Liver (tissue), 9 donors: Measurements from ENCODE around the gene ITPK1. TPM values are rescaled to one million over a fixed set of nuclear protein-coding genes. Genes with fewer than 3 reads are reported as not detected.

ENCODE experiments used
- DNase-seq: peaks from one replicate; pipeline ENCODE4 v3.0.0-alpha.2; 2017; ENCODE audit warnings: low spot score
- H3K27ac ChIP-seq, 2 donors: one replicate each; pipeline ENCODE4 v1.7.0; 2013; ENCODE audit warnings: inconsistent platforms in 2 of 2, low read length in 2 of 2, control low read depth in 1 of 2, low read depth in 1 of 2, mild to moderate bottlenecking in 1 of 2
- H3K27me3 ChIP-seq, 4 donors: one replicate each; pipeline versions ENCODE4 v1.6.1 to v1.7.0; 2013; ENCODE audit warnings: low read length in 3 of 4, inconsistent platforms in 1 of 4, mild to moderate bottlenecking in 1 of 4, moderate library complexity in 1 of 4; ENCODE audit not compliant: control insufficient read depth in 4 of 4, insufficient read depth in 4 of 4
- H3K36me3 ChIP-seq, 4 donors: one replicate each; pipeline versions ENCODE4 v1.6.1 to v1.7.0; 2013; ENCODE audit warnings: low read length in 3 of 4, mild to moderate bottlenecking in 3 of 4, low read depth in 1 of 4, moderate library complexity in 1 of 4; ENCODE audit not compliant: control insufficient read depth in 4 of 4, insufficient read depth in 3 of 4
- H3K4me1 ChIP-seq, 4 donors: one replicate each; pipeline versions ENCODE4 v1.6.1 to v1.7.0; 2013; ENCODE audit warnings: low read length in 3 of 4, mild to moderate bottlenecking in 3 of 4, moderate library complexity in 1 of 4; ENCODE audit not compliant: control insufficient read depth in 4 of 4, insufficient read depth in 4 of 4
- H3K4me3 ChIP-seq, 3 donors: one replicate each; pipeline versions ENCODE4 v1.6.1 to v1.7.0; 2013; ENCODE audit warnings: low read length in 3 of 3, control low read depth in 1 of 3, low read depth in 1 of 3, mild to moderate bottlenecking in 1 of 3
- H3K9ac ChIP-seq, 2 donors: one replicate each; pipeline ENCODE4 v1.7.0; 2013; ENCODE audit warnings: low read length in 2 of 2, mild to moderate bottlenecking in 2 of 2, moderate library complexity in 2 of 2, control low read depth in 1 of 2, low read depth in 1 of 2
- H3K9me3 ChIP-seq, 4 donors: one replicate each; pipeline versions ENCODE4 v1.6.1 to v1.7.0; 2013; ENCODE audit warnings: low read length in 3 of 4; ENCODE audit not compliant: control insufficient read depth in 4 of 4
- EGR1 ChIP-seq, 2 donors: IDR thresholded peaks; 2 replicates each; pipeline ENCODE4 v1.6.1; 2016 to 2018; ENCODE audit warnings: antibody characterized with exemption in 2 of 2, low read depth in 2 of 2
- FOXA1 ChIP-seq: IDR thresholded peaks from 2 replicates; pipeline ENCODE4 v1.6.1; 2016; ENCODE audit warnings: antibody characterized with exemption
- FOXA2 ChIP-seq: IDR thresholded peaks from 2 replicates; pipeline ENCODE4 v1.6.1; 2016; ENCODE audit warnings: antibody characterized with exemption
- GABPA ChIP-seq, 2 donors: IDR thresholded peaks in 1 of 2; conservative IDR thresholded peaks in 1 of 2; 2 replicates each; pipeline ENCODE4 v1.6.1; 2016; ENCODE audit warnings: antibody characterized with exemption in 2 of 2, mild to moderate bottlenecking in 1 of 2, moderate library complexity in 1 of 2
- HNF4A ChIP-seq, 2 donors: conservative IDR thresholded peaks; 2 replicates each; pipeline ENCODE4 v1.6.1; 2016; ENCODE audit warnings: antibody characterized with exemption in 2 of 2, mild to moderate bottlenecking in 2 of 2
- HNF4G ChIP-seq: IDR thresholded peaks from 2 replicates; pipeline ENCODE4 v1.6.1; 2016; ENCODE audit warnings: antibody characterized with exemption
- JUND ChIP-seq, 2 donors: IDR thresholded peaks; 2 replicates each; pipeline ENCODE4 v1.6.1; 2016; ENCODE audit warnings: antibody characterized with exemption in 2 of 2
- NR2F2 ChIP-seq: IDR thresholded peaks from 2 replicates; pipeline ENCODE4 v1.6.1; 2016; ENCODE audit warnings: antibody characterized with exemption
- RAD21 ChIP-seq, 2 donors: IDR thresholded peaks; 2 replicates each; pipeline ENCODE4 v1.6.1; 2016; ENCODE audit warnings: antibody characterized with exemption in 2 of 2, mild to moderate bottlenecking in 2 of 2
- RXRA ChIP-seq, 2 donors: IDR thresholded peaks; 2 replicates each; pipeline ENCODE4 v1.6.1; 2017 to 2018; ENCODE audit warnings: antibody characterized with exemption in 2 of 2, mild to moderate bottlenecking in 1 of 2
- SP1 ChIP-seq: IDR thresholded peaks from 2 replicates; pipeline ENCODE4 v1.6.1; 2018; ENCODE audit warnings: antibody characterized with exemption, mild to moderate bottlenecking
- TAF1 ChIP-seq: conservative IDR thresholded peaks from 2 replicates; pipeline ENCODE4 v1.6.1; 2016; ENCODE audit warnings: antibody characterized with exemption, mild to moderate bottlenecking
- YY1 ChIP-seq: IDR thresholded peaks from 2 replicates; pipeline ENCODE4 v1.6.1; 2016; ENCODE audit warnings: antibody characterized with exemption, mild to moderate bottlenecking
- WGBS: extraction: QIAGEN DNeasy Blood & Tissue Kit; methylation state at CpG from one replicate; pipeline ENCODE4 v1.1.7; 2013; 5-methylcytosine and 5-hydroxymethylcytosine counted together
- polyA plus RNA-seq, 2 donors: library from polyadenylated mRNA; stranded (reverse) in 1 of 2; unstranded in 1 of 2; fragments of 200-250 nt in 1 of 2; fragments of >200 nt in 1 of 2; fragmentation: Nextera tagmentation in 1 of 2; extraction: Ambion mirVana in 1 of 2; gene quantifications; one replicate each; pipeline versions ENCODE4 v1.2.1 to v1.2.3, GENCODE V29; 2013 to 2015
- total RNA-seq, 2 donors: library from RNA; depleted of rRNA; stranded (reverse); fragments of >200 nt; gene quantifications; one replicate each; pipeline ENCODE4 v1.2.3, GENCODE V29; 2014
- TF ChIP-seq, protein P1 (sequence below): IDR thresholded peaks from 2 replicates; pipeline ENCODE4 v1.6.1; 2016; ENCODE audit warnings: antibody characterized with exemption
- TF ChIP-seq, protein P2 (sequence below): IDR thresholded peaks from 2 replicates; pipeline ENCODE4 v1.6.1; 2016; ENCODE audit warnings: antibody characterized with exemption, mild to moderate bottlenecking
- TF ChIP-seq, protein P3 (sequence below): IDR thresholded peaks from 2 replicates; pipeline ENCODE4 v1.6.1; 2016; ENCODE audit warnings: antibody characterized with exemption
- TF ChIP-seq, protein P4 (sequence below): IDR thresholded peaks from 2 replicates; pipeline ENCODE4 v1.6.1; 2016; ENCODE audit warnings: antibody characterized with exemption
- TF ChIP-seq, protein P5 (sequence below): fragments of 150-350 bp; IDR thresholded peaks from 2 replicates; pipeline ENCODE4 v1.5.1; 2017; ENCODE audit warnings: improper control_type of control experiment, low read depth, low read length; ENCODE audit not compliant: missing input control
- donor health status: healthy.
- donor health status: healthy.
- donor health status: healthy.
- donor health status: healthy.
- donor health status: healthy.

ITPK1 gene
- total and polyA plus RNA-seq, 4 donors = 9.0 to 41.2 (median 20.4) TPM

DNA sequence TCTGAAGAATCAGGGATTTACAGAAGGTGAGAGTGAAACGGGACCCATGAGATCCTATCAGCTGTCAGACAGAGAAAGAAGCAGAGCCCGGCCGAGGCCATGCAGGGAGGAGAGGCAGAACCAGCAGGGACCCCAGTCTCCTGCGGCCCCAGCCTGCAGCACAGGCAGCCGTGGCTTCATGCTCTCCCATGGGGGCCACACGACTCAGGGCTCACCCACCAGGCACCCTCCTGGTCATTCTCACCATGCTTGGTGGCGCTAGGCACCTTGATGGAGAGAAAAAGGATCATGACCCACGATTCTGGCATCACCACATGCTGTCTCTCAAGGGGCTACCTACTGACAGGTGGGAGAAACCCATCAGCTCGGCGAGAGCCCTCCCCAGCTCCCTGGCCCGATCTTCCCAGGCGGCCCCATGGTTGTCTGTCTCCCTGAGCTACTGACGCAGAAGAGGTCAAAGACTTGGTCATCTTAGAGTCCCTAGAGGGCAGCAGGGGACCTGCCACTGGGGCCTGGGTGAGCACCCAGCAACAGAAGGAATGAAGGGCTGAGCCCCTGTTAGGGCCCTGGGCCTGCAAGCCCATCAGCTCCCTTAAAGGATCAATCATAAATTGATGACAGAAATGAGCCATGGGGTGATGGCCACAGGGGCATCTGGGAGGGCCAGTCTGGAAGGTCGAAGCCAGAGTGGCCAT, 58.0 kb downstream of the ITPK1 start:
- Histone ChIP-seq H3K9me3 (no peaks in the 10 kb centered on the region), H3K4me1 (peaks cover 0 to 18% (median 6%) of the 10 kb centered on the region in 4 donors), H3K27ac (no peak overlapping the region), H3K36me3 (peaks cover 0 to 3% (median 0%) of the 10 kb centered on the region in 4 donors), H3K4me3 (no peak overlapping the region), H3K9ac (no peak overlapping the region), H3K27me3 (no peaks in the 10 kb centered on the region)
- DNase-seq = no peak
- WGBS = 96% methylated on average over 14 of the region's 14 CpGs
- TF ChIP-seq, protein P1, sequence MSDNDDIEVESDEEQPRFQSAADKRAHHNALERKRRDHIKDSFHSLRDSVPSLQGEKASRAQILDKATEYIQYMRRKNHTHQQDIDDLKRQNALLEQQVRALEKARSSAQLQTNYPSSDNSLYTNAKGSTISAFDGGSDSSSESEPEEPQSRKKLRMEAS = no peak
- TF ChIP-seq, protein P2, sequence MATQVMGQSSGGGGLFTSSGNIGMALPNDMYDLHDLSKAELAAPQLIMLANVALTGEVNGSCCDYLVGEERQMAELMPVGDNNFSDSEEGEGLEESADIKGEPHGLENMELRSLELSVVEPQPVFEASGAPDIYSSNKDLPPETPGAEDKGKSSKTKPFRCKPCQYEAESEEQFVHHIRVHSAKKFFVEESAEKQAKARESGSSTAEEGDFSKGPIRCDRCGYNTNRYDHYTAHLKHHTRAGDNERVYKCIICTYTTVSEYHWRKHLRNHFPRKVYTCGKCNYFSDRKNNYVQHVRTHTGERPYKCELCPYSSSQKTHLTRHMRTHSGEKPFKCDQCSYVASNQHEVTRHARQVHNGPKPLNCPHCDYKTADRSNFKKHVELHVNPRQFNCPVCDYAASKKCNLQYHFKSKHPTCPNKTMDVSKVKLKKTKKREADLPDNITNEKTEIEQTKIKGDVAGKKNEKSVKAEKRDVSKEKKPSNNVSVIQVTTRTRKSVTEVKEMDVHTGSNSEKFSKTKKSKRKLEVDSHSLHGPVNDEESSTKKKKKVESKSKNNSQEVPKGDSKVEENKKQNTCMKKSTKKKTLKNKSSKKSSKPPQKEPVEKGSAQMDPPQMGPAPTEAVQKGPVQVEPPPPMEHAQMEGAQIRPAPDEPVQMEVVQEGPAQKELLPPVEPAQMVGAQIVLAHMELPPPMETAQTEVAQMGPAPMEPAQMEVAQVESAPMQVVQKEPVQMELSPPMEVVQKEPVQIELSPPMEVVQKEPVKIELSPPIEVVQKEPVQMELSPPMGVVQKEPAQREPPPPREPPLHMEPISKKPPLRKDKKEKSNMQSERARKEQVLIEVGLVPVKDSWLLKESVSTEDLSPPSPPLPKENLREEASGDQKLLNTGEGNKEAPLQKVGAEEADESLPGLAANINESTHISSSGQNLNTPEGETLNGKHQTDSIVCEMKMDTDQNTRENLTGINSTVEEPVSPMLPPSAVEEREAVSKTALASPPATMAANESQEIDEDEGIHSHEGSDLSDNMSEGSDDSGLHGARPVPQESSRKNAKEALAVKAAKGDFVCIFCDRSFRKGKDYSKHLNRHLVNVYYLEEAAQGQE = no peak
- no peak for TF ChIP-seq FOXA1
- no peak for TF ChIP-seq FOXA2
- TF ChIP-seq RAD21 (IDR thresholded peaks at IDR 0.05) = no peak
- no peak for TF ChIP-seq HNF4A (conservative IDR thresholded peaks at IDR 0.05)
- no peak for TF ChIP-seq NR2F2
- TF ChIP-seq SP1 = no peak
- TF ChIP-seq TAF1 = no peak
- no peak for TF ChIP-seq HNF4G
- TF ChIP-seq RXRA (IDR thresholded peaks at IDR 0.05) = no peak
- TF ChIP-seq, protein P3, sequence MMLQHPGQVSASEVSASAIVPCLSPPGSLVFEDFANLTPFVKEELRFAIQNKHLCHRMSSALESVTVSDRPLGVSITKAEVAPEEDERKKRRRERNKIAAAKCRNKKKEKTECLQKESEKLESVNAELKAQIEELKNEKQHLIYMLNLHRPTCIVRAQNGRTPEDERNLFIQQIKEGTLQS = no peak
- TF ChIP-seq, protein P4, sequence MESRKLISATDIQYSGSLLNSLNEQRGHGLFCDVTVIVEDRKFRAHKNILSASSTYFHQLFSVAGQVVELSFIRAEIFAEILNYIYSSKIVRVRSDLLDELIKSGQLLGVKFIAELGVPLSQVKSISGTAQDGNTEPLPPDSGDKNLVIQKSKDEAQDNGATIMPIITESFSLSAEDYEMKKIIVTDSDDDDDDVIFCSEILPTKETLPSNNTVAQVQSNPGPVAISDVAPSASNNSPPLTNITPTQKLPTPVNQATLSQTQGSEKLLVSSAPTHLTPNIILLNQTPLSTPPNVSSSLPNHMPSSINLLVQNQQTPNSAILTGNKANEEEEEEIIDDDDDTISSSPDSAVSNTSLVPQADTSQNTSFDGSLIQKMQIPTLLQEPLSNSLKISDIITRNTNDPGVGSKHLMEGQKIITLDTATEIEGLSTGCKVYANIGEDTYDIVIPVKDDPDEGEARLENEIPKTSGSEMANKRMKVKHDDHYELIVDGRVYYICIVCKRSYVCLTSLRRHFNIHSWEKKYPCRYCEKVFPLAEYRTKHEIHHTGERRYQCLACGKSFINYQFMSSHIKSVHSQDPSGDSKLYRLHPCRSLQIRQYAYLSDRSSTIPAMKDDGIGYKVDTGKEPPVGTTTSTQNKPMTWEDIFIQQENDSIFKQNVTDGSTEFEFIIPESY = no peak
- TF ChIP-seq YY1 = no peak
- no peak for TF ChIP-seq EGR1 (IDR thresholded peaks at IDR 0.05; ENCODE audit: low read depth in 2 of 2)
- TF ChIP-seq, protein P5, sequence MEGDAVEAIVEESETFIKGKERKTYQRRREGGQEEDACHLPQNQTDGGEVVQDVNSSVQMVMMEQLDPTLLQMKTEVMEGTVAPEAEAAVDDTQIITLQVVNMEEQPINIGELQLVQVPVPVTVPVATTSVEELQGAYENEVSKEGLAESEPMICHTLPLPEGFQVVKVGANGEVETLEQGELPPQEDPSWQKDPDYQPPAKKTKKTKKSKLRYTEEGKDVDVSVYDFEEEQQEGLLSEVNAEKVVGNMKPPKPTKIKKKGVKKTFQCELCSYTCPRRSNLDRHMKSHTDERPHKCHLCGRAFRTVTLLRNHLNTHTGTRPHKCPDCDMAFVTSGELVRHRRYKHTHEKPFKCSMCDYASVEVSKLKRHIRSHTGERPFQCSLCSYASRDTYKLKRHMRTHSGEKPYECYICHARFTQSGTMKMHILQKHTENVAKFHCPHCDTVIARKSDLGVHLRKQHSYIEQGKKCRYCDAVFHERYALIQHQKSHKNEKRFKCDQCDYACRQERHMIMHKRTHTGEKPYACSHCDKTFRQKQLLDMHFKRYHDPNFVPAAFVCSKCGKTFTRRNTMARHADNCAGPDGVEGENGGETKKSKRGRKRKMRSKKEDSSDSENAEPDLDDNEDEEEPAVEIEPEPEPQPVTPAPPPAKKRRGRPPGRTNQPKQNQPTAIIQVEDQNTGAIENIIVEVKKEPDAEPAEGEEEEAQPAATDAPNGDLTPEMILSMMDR = no peak
- no peak for TF ChIP-seq JUND (IDR thresholded peaks at IDR 0.05)
- no peak for TF ChIP-seq GABPA (IDR thresholded peaks at IDR 0.05 in 1 of 2, conservative IDR thresholded peaks at IDR 0.05 in 1 of 2)
